SK-N-SH treated with all-trans-retinoic acid at 6 μM for 48 hours (cell line): ENCODE data around the gene RRAGD.
"Not testable (repeated sequence)": the region's sequence is repeated elsewhere in the genome, so short reads cannot be mapped to it uniquely, and the experiment has no call there.

Experiments used
- ATAC-seq: fragments of 200-7000 bp; cut with Tn5 transposase; 3 replicates; pipeline ENCODE4 v1.9.1; 2020; ENCODE audit warnings: mild to moderate bottlenecking, moderate library complexity
- ARNTL ChIP-seq: fragments of 450-650 bp; formaldehyde crosslinking; IDR thresholded peaks from 2 replicates; pipeline ENCODE4 v1.5.0; 2020; ENCODE audit warnings: low read depth, mild to moderate bottlenecking, moderate library complexity, borderline replicate concordance
- BACH2 ChIP-seq: fragments of 250-450 bp; sonication (Bioruptor Pico); IDR thresholded peaks from 2 replicates; pipeline ENCODE4 v1.9.0; 2021; ENCODE audit warnings: mild to moderate bottlenecking, borderline replicate concordance
- CSDC2 ChIP-seq: fragments of 250-450 bp; sonication (Bioruptor Pico); IDR thresholded peaks from 2 replicates; pipeline ENCODE4 v1.5.0; 2020; ENCODE audit warnings: mild to moderate bottlenecking, moderate library complexity
- ESRRG ChIP-seq: fragments of 250-450 bp; sonication (Bioruptor Pico); IDR thresholded peaks from 2 replicates; pipeline ENCODE4 v1.6.1; 2021; ENCODE audit warnings: mild to moderate bottlenecking
- GLIS3 ChIP-seq: fragments of 250-450 bp; sonication (Bioruptor Pico); IDR thresholded peaks from 2 replicates; pipeline ENCODE4 v1.5.0; 2020; ENCODE audit warnings: mild to moderate bottlenecking, moderate library complexity
- ISL1 ChIP-seq: fragments of 250-450 bp; sonication (Bioruptor Pico); IDR thresholded peaks from 2 replicates; pipeline ENCODE4 v2.1.2; 2022; ENCODE audit warnings: mild to moderate bottlenecking, moderate library complexity
- PPARA ChIP-seq: fragments of 250-450 bp; sonication (Bioruptor Pico); IDR thresholded peaks from 2 replicates; pipeline ENCODE4 v1.5.0; 2020; ENCODE audit warnings: mild to moderate bottlenecking, borderline replicate concordance
- SNAI2 ChIP-seq: fragments of 250-450 bp; sonication (Bioruptor Pico); IDR thresholded peaks from 2 replicates; pipeline ENCODE4 v1.5.0; 2020; ENCODE audit warnings: mild to moderate bottlenecking, moderate library complexity
- TCF4 ChIP-seq: fragments of 250-450 bp; sonication (Bioruptor Pico); IDR thresholded peaks from 2 replicates; pipeline ENCODE4 v1.8.0; 2021; ENCODE audit warnings: mild to moderate bottlenecking, moderate library complexity, borderline replicate concordance
- TOX ChIP-seq: fragments of 250-450 bp; sonication (Bioruptor Pico); IDR thresholded peaks from 2 replicates; pipeline ENCODE4 v1.8.0; 2021; ENCODE audit warnings: mild to moderate bottlenecking, moderate library complexity, borderline replicate concordance
- ZC3H10 ChIP-seq: fragments of 250-450 bp; sonication (Bioruptor Pico); IDR thresholded peaks from 2 replicates; pipeline ENCODE4 v1.5.1; 2021; ENCODE audit warnings: mild to moderate bottlenecking, moderate library complexity
- ZFP3 ChIP-seq: fragments of 250-450 bp; sonication (Bioruptor Pico); IDR thresholded peaks from 2 replicates; pipeline ENCODE4 v1.5.0; 2020; ENCODE audit warnings: mild to moderate bottlenecking, moderate library complexity
- ZFP30 ChIP-seq: fragments of 450-650 bp; formaldehyde crosslinking; IDR thresholded peaks from 2 replicates; pipeline ENCODE4 v1.5.0; 2022; ENCODE audit warnings: mild to moderate bottlenecking, moderate library complexity
- ZNF70 ChIP-seq: fragments of 450-650 bp; formaldehyde crosslinking; IDR thresholded peaks from 2 replicates; pipeline ENCODE4 v1.5.0; 2020; ENCODE audit warnings: mild to moderate bottlenecking, moderate library complexity
- ZNF8 ChIP-seq: fragments of 450-650 bp; formaldehyde crosslinking; IDR thresholded peaks from 2 replicates; pipeline ENCODE4 v1.5.0; 2020; ENCODE audit warnings: mild to moderate bottlenecking, moderate library complexity
- TF ChIP-seq, protein P1 (sequence below): fragments of 250-450 bp; sonication (Bioruptor Pico); IDR thresholded peaks from 2 replicates; pipeline ENCODE4 v1.8.0; 2021; ENCODE audit warnings: low read depth, mild to moderate bottlenecking, moderate library complexity, borderline replicate concordance
- TF ChIP-seq, protein P2 (sequence below): fragments of 250-450 bp; sonication (Bioruptor Pico); IDR thresholded peaks from 2 replicates; pipeline ENCODE4 v1.8.0; 2020; ENCODE audit warnings: mild to moderate bottlenecking, moderate library complexity, borderline replicate concordance
- TF ChIP-seq, protein P3 (sequence below): fragments of 250-450 bp; sonication (Bioruptor Pico); IDR thresholded peaks from 2 replicates; pipeline ENCODE4 v1.5.1; 2020; ENCODE audit warnings: low read depth, mild to moderate bottlenecking, moderate library complexity
- TF ChIP-seq, protein P4 (sequence below): fragments of 250-450 bp; sonication (Bioruptor Pico); IDR thresholded peaks from 2 replicates; pipeline ENCODE4 v1.5.1; 2021; ENCODE audit warnings: mild to moderate bottlenecking, moderate library complexity

RRAGD gene

DNA sequence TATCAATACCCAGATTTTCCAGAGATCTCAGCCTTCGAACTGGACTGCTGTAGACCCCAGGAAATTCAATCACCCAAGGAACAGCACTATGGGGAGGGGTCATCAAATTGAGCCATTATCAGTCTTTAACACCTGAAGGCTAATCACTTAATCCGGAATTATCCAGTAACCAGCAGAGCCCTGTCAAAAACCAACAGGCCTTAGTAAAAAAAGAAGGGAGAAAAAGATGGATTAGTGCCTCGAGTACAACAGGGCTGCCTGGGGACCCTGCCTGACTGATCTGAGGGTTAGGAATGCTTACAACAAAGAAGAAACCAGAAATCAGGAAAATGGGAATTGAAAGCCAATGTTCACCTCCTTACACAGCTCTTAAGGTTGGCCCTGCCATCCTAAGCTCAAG lies 7.6 kb downstream of the RRAGD start:
- no peak for ATAC-seq
- TF ChIP-seq ISL1 (CRISPR knock-in tag) (no peak), ZFP30 (CRISPR knock-in tag) (no peak), GLIS3 (CRISPR knock-in tag) (no peak)

DNA sequence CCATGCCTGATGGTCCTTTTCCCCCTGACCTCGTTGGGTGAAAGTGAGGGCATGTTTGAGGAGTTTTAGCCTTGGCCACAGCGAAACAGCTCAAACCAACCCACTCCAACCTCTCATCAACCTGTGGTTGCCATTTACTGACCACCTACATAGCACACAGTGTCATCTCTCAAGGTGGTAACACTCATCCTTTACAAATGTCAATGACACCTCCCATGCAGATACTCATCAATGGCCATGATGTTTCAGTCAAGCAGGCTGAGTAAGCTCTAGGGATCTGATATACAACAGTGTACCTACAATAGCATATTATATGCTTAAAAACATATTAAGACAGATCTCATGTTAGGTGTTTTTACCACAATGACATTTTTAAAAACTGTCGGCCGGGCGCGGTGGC lies 9.3 kb downstream of the RRAGD start:
- ATAC-seq = no peak
- TF ChIP-seq ESRRG (CRISPR knock-in tag) (no peak), ISL1 (CRISPR knock-in tag) (no peak), ZNF70 (CRISPR knock-in tag) (no peak), ARNTL (CRISPR knock-in tag) (no peak), ZC3H10 (CRISPR knock-in tag) (no peak), BACH2 (CRISPR knock-in tag) (no peak), ZFP3 (no peak), ZFP30 (CRISPR knock-in tag) (no peak), ZNF8 (CRISPR knock-in tag) (no peak), GLIS3 (CRISPR knock-in tag) (no peak), SNAI2 (CRISPR knock-in tag) (no peak), CSDC2 (no peak)
- TF ChIP-seq, protein P1, sequence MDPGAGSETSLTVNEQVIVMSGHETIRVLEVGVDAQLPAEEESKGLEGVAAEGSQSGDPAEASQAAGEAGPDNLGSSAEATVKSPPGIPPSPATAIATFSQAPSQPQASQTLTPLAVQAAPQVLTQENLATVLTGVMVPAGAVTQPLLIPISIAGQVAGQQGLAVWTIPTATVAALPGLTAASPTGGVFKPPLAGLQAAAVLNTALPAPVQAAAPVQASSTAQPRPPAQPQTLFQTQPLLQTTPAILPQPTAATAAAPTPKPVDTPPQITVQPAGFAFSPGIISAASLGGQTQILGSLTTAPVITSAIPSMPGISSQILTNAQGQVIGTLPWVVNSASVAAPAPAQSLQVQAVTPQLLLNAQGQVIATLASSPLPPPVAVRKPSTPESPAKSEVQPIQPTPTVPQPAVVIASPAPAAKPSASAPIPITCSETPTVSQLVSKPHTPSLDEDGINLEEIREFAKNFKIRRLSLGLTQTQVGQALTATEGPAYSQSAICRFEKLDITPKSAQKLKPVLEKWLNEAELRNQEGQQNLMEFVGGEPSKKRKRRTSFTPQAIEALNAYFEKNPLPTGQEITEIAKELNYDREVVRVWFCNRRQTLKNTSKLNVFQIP (CRISPR knock-in tag) = no peak
- TF ChIP-seq, protein P2, sequence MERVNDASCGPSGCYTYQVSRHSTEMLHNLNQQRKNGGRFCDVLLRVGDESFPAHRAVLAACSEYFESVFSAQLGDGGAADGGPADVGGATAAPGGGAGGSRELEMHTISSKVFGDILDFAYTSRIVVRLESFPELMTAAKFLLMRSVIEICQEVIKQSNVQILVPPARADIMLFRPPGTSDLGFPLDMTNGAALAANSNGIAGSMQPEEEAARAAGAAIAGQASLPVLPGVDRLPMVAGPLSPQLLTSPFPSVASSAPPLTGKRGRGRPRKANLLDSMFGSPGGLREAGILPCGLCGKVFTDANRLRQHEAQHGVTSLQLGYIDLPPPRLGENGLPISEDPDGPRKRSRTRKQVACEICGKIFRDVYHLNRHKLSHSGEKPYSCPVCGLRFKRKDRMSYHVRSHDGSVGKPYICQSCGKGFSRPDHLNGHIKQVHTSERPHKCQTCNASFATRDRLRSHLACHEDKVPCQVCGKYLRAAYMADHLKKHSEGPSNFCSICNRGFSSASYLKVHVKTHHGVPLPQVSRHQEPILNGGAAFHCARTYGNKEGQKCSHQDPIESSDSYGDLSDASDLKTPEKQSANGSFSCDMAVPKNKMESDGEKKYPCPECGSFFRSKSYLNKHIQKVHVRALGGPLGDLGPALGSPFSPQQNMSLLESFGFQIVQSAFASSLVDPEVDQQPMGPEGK (CRISPR knock-in tag) = no peak

DNA sequence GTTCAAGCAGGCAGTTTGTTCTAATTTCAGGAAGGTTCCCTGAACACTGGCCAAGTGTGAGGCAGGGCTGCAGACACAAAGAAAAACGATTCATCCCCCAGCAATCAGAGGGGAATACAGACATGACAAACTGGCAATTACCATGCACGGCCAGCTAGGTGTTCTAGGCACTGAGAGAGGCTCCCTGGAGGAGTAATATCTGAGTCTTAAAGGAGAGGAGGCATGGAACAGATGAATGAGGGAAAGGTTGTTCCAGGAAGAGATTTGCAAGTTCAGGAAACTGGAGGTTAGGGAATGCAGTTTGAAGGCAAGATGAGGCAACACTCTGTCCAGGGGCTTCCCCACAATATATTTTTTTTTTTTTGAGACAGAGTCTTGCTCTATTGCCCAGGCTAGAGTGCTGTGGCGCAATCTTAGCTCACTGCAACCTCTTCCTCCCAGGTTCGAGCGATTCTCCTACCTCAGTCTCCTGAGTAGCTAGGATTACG lies 11.1 kb downstream of the RRAGD start:
- TF ChIP-seq ARNTL (CRISPR knock-in tag) = no peak
- no peak for TF ChIP-seq PPARA
- TF ChIP-seq TOX (CRISPR knock-in tag) = no peak
- no peak for TF ChIP-seq ZFP30 (CRISPR knock-in tag)
- TF ChIP-seq ZC3H10 (CRISPR knock-in tag) = no peak
- no peak for TF ChIP-seq TCF4
- no peak for TF ChIP-seq SNAI2 (CRISPR knock-in tag)
- TF ChIP-seq, all 23 proteins: peak for 0
- no peak for ATAC-seq

DNA sequence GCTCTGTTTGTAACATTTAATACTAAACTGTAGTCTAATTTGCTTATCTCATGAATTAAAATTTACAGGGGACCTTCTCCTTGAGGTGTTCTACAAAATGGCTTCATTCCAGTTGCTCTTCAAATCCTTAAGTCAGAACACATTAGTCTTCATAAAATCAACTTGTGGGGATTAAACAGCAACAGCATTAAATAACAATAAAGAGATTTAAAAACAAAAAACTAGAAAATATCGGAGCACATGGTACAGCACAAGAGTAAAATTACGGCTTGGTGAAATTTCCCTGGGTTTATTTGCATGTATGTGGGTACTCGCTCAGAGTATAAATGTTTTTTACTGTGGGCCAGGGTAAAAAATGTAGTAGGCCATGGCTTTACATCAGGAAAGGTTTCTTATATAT lies 12.0 kb downstream of the RRAGD start:
- no peak for ATAC-seq
- TF ChIP-seq ARNTL (CRISPR knock-in tag) (no peak), GLIS3 (CRISPR knock-in tag) (no peak), TCF4 (no peak)

DNA sequence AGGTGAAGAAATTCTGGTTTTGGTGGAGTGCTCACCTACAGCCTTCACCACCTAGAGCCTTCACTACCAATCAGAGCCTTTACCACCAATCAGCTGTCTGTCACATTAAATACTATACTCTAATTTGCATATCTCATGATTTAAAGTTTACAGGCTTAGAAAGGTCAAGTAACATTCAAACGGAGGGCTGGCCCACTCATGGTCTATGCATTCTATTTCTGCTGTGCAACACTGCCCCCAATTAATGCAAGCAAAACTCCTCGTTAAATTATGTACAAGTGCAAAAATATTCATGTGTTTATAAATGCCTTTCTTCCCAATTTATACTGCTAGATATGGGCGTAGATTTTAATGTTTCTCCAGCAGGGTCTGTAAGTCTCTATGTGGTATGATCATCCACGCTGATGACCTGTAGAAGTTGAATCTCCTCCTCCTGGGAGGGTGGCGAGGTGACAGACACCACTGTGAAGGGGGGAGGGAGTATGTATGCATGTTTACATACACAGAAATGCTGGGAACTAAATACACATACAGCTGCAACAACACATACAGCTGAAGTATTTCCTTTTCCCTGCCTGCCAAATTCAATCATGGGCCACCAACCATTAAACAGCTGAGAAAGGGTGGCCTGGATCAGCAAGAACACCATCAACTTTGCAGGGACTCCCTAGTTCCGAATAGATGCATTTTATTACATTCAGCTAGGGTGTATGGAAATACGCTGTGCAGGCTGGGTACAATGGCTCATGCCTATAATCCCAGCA lies 13.1 kb downstream of the RRAGD start:
- ATAC-seq = no peak
- no peak for TF ChIP-seq BACH2 (CRISPR knock-in tag)
- TF ChIP-seq ZC3H10 (CRISPR knock-in tag) = no peak
- TF ChIP-seq TCF4 = no peak
- no peak for TF ChIP-seq ZFP30 (CRISPR knock-in tag)
- TF ChIP-seq ISL1 (CRISPR knock-in tag) = no peak
- no peak for TF ChIP-seq CSDC2
- TF ChIP-seq ZNF70 (CRISPR knock-in tag) = no peak
- TF ChIP-seq, protein P3, sequence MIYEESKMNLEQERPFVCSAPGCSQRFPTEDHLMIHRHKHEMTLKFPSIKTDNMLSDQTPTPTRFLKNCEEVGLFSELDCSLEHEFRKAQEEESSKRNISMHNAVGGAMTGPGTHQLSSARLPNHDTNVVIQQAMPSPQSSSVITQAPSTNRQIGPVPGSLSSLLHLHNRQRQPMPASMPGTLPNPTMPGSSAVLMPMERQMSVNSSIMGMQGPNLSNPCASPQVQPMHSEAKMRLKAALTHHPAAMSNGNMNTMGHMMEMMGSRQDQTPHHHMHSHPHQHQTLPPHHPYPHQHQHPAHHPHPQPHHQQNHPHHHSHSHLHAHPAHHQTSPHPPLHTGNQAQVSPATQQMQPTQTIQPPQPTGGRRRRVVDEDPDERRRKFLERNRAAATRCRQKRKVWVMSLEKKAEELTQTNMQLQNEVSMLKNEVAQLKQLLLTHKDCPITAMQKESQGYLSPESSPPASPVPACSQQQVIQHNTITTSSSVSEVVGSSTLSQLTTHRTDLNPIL (CRISPR knock-in tag) = no peak
- no peak for TF ChIP-seq GLIS3 (CRISPR knock-in tag)
- TF ChIP-seq, protein P4, sequence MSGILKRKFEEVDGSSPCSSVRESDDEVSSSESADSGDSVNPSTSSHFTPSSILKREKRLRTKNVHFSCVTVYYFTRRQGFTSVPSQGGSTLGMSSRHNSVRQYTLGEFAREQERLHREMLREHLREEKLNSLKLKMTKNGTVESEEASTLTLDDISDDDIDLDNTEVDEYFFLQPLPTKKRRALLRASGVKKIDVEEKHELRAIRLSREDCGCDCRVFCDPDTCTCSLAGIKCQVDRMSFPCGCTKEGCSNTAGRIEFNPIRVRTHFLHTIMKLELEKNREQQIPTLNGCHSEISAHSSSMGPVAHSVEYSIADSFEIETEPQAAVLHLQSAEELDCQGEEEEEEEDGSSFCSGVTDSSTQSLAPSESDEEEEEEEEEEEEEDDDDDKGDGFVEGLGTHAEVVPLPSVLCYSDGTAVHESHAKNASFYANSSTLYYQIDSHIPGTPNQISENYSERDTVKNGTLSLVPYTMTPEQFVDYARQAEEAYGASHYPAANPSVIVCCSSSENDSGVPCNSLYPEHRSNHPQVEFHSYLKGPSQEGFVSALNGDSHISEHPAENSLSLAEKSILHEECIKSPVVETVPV (CRISPR knock-in tag) = no peak
- TF ChIP-seq PPARA = no peak

DNA sequence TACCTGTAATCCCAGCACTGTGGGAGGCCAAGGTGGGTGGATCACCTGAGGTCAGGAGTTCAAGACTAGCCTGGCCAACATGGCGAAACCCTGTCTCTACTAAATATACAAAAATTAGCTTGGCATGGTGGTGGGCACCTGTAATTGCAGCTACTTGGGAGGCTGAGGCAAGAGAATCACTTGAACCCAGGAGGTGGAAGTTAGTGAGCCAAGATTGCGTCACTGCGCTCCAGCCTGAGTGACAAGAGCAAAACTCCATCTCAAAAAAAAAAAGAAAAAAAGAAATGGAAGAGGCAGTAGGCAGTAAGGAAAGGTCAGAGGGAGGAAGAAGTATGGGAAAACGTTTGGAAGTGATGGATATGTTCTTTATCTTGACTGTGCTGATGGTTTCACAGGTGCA lies 14.2 kb downstream of the RRAGD start:
- not testable (repeated sequence) for ATAC-seq
